Common myeloid progenitor, CD34-positive (primary cell): Measurements from ENCODE around the gene ABHD12.

ENCODE experiments used
- CTCF ChIA-PET: fragments of 350-600 bp; sonication (Branson Sonifier 250); formaldehyde crosslinking; loops from one replicate; lab custom pipeline; 2021; ENCODE audit warnings: antibody characterized with exemption; lab: Charles Lee
- POLR2A ChIA-PET: fragments of 350-600 bp; sonication (Branson Sonifier 250); formaldehyde crosslinking; loops from one replicate; lab custom pipeline; 2021; ENCODE audit warnings: antibody characterized with exemption; lab: Charles Lee
- DNase-seq, 3 donors: peaks; one replicate each; pipeline versions ENCODE4 v3.0.0 to v3.0.0-alpha.2; 2013
- H3K27ac ChIP-seq, 2 experiments: 1 replicate in 1 of 2; 2 replicates in 1 of 2; pipeline ENCODE4 v1.7.0; 2013; ENCODE audit warnings: inconsistent platforms in 2 of 2, low read length in 2 of 2, mild to moderate bottlenecking in 2 of 2, low read depth in 1 of 2, moderate library complexity in 1 of 2; ENCODE audit not compliant: severe bottlenecking in 2 of 2, insufficient read depth in 1 of 2, poor library complexity in 1 of 2
- H3K27me3 ChIP-seq, 5 experiments: replicated peaks in 2 of 5; 1 replicate in 3 of 5; 2 replicates in 2 of 5; pipeline versions ENCODE4 v1.6.1 to v1.7.0; 2013; ENCODE audit warnings: low read length in 4 of 5, mild to moderate bottlenecking in 2 of 5, moderate library complexity in 2 of 5, inconsistent platforms in 1 of 5; ENCODE audit not compliant: insufficient read depth in 5 of 5, control insufficient read depth in 4 of 5
- H3K36me3 ChIP-seq, 4 experiments: 1 replicate in 2 of 4; 2 replicates in 2 of 4; pipeline versions ENCODE4 v1.6.1 to v1.7.0; 2013; ENCODE audit warnings: low read length in 3 of 4, control low read depth in 1 of 4, mild to moderate bottlenecking in 1 of 4; ENCODE audit not compliant: control insufficient read depth in 4 of 4, insufficient read depth in 4 of 4
- H3K4me1 ChIP-seq, 4 experiments: 1 replicate in 3 of 4; 2 replicates in 1 of 4; pipeline versions ENCODE4 v1.6.1 to v1.7.1; 2013; ENCODE audit warnings: low read length in 3 of 4, mild to moderate bottlenecking in 3 of 4, control low read depth in 1 of 4, inconsistent platforms in 1 of 4, moderate library complexity in 1 of 4; ENCODE audit not compliant: control insufficient read depth in 4 of 4, insufficient read depth in 4 of 4; ENCODE audit errors: control extremely low read depth in 1 of 4
- H3K4me3 ChIP-seq, 7 experiments: 1 replicate in 4 of 7; 2 replicates in 3 of 7; pipeline versions ENCODE4 v1.5.1 to v1.7.0; 2013; ENCODE audit warnings: mild to moderate bottlenecking in 7 of 7, low read length in 6 of 7, moderate library complexity in 6 of 7, inconsistent platforms in 2 of 7, low read depth in 2 of 7, control low read depth in 1 of 7; ENCODE audit not compliant: insufficient read depth in 4 of 7, control insufficient read depth in 1 of 7; ENCODE audit errors: extremely low read depth in 1 of 7
- H3K9me3 ChIP-seq, 5 experiments: 1 replicate in 4 of 5; 2 replicates in 1 of 5; pipeline versions ENCODE4 v1.6.1 to v1.7.1; 2013; ENCODE audit warnings: low read length in 4 of 5, mild to moderate bottlenecking in 2 of 5, inconsistent platforms in 1 of 5, low read depth in 1 of 5, moderate library complexity in 1 of 5; ENCODE audit not compliant: control insufficient read depth in 4 of 5, insufficient read depth in 2 of 5; ENCODE audit errors: control extremely low read depth in 1 of 5
- WGBS: methylation state at CpG from one replicate; pipeline ENCODE4 v1.1.5; 2013; ENCODE audit not compliant: insufficient coverage; 5-methylcytosine and 5-hydroxymethylcytosine counted together

The ABHD12 gene

GRCh38 chr20:25346349-25346748 lies 44.3 kb downstream of the ABHD12 start:
- CTCF ChIA-PET, result interaction anchor here (0.8 to 2.3 kb wide), 2 partner anchors 10 to 11 kb away, joined by 3 to 8 read pairs; no protein-coding TSS in a partner anchor
- H3K9me3 ChIP-seq, result peaks cover 0 to 3% (median 0%) of the 10 kb centered on the region in 5 experiments
- no peak for DNase-seq
- H3K27me3 ChIP-seq, result no peaks in the 10 kb centered on the region
- H3K4me3 ChIP-seq, result no peak overlapping the region
- no peak overlapping the region for H3K27ac ChIP-seq
- H3K36me3 ChIP-seq, result no peaks in the 10 kb centered on the region
- POLR2A ChIA-PET, result no interaction called here
- H3K4me1 ChIP-seq, result peaks cover 0 to 3% (median 0%) of the 10 kb centered on the region in 4 experiments
- WGBS, result 100% methylated on average over 1 of the region's 6 CpGs

GRCh38 chr20:25345721-25346120 lies 44.9 kb downstream of the ABHD12 start:
- ChIA-PET POLR2A (interaction anchor here (0.6 kb wide), 1 partner anchor 309 kb away, joined by 9 read pairs; no protein-coding TSS in a partner anchor), CTCF (interaction anchor here (2.3 kb wide), 1 partner anchor 9 kb away, joined by 8 read pairs; no protein-coding TSS in a partner anchor)
- peaks cover 0 to 3% (median 0%) of the 10 kb centered on the region in 5 experiments for H3K9me3 ChIP-seq
- no peak for DNase-seq
- H3K4me3 ChIP-seq, result no peak overlapping the region
- no peaks in the 10 kb centered on the region for H3K27me3 ChIP-seq
- H3K27ac ChIP-seq, result no peak overlapping the region
- peaks cover 0 to 3% (median 0%) of the 10 kb centered on the region in 4 experiments for H3K4me1 ChIP-seq
- H3K36me3 ChIP-seq, result peaks cover 0 to 1% (median 0%) of the 10 kb centered on the region in 4 experiments
- no CpG with 5 or more reads among the region's 1 CpG for WGBS

- Histone ChIP-seq H3K4me3 (no peak overlapping the region), H3K4me1 (peaks cover 0 to 3% (median 0%) of the 10 kb centered on the region in 4 experiments), H3K9me3 (no peaks in the 10 kb centered on the region), H3K27me3 (no peaks in the 10 kb centered on the region), H3K36me3 (peaks cover 0 to 4% (median 0%) of the 10 kb centered on the region in 4 experiments), H3K27ac (no peak overlapping the region)
- CTCF ChIA-PET, result interaction anchor here (2.4 kb wide), 1 partner anchor 22 kb away, joined by 6 read pairs; no protein-coding TSS in a partner anchor
- 100% methylated on average over 1 of the region's 3 CpGs for WGBS
- POLR2A ChIA-PET, result no interaction called here
- no peak for DNase-seq
Measured at GRCh38 chr20:25344634-25345033, 46.0 kb downstream of the ABHD12 start.

- Histone ChIP-seq H3K4me3 (no peak overlapping the region), H3K4me1 (peaks cover 0 to 3% (median 0%) of the 10 kb centered on the region in 4 experiments), H3K27me3 (no peaks in the 10 kb centered on the region), H3K36me3 (peaks cover 2 to 7% (median 5%) of the 10 kb centered on the region in 4 experiments), H3K9me3 (no peaks in the 10 kb centered on the region), H3K27ac (no peak overlapping the region)
- CTCF ChIA-PET, result interaction anchor here (0.7 to 2.4 kb wide), 4 partner anchors 20 to 57 kb away, joined by 3 to 7 read pairs (median 4); no protein-coding TSS in a partner anchor
- 100% methylated on average over 6 of the region's 9 CpGs for WGBS
- no peak for DNase-seq
- POLR2A ChIA-PET, result interaction anchor here (0.6 kb wide), 1 partner anchor 70 kb away, joined by 6 read pairs; no protein-coding TSS in a partner anchor
Measured at GRCh38 chr20:25341716-25342680, 48.6 kb downstream of the ABHD12 start.

GRCh38 chr20:25340380-25340779 lies 50.3 kb downstream of the ABHD12 start:
- no peak overlapping the region for H3K27ac ChIP-seq
- WGBS, result no CpG with 5 or more reads among the region's 1 CpG
- ChIA-PET POLR2A (no interaction called here), CTCF (interaction anchor here (0.9 to 4.9 kb wide), 4 partner anchors 12 to 58 kb away, joined by 3 to 57 read pairs (median 4); no protein-coding TSS in a partner anchor)
- H3K36me3 ChIP-seq, result peaks cover 2 to 8% (median 5%) of the 10 kb centered on the region in 4 experiments
- H3K27me3 ChIP-seq, result no peaks in the 10 kb centered on the region
- H3K9me3 ChIP-seq, result no peaks in the 10 kb centered on the region
- no peak for DNase-seq
- H3K4me3 ChIP-seq, result no peak overlapping the region
- H3K4me1 ChIP-seq, result peaks cover 0 to 3% (median 0%) of the 10 kb centered on the region in 4 experiments

GRCh38 chr20:25339608-25340007 lies 51.0 kb downstream of the ABHD12 start:
- no peak for DNase-seq
- CTCF ChIA-PET, result interaction anchor here (0.9 to 4.9 kb wide), 4 partner anchors 13 to 58 kb away, joined by 3 to 57 read pairs (median 4); no protein-coding TSS in a partner anchor
- peaks cover 0 to 3% (median 0%) of the 10 kb centered on the region in 4 experiments for H3K4me1 ChIP-seq
- H3K36me3 ChIP-seq, result peaks cover 2 to 8% (median 5%) of the 10 kb centered on the region in 4 experiments
- 97% methylated on average over 12 of the region's 12 CpGs for WGBS
- H3K27ac ChIP-seq, result no peak overlapping the region
- POLR2A ChIA-PET, result no interaction called here
- no peaks in the 10 kb centered on the region for H3K27me3 ChIP-seq
- no peak overlapping the region for H3K4me3 ChIP-seq
- H3K9me3 ChIP-seq, result no peaks in the 10 kb centered on the region
